ENCODE data around the gene ZCCHC4. TPM values are rescaled to one million over a fixed set of nuclear protein-coding genes. Genes with fewer than 3 reads are reported as not detected.

Gene ZCCHC4
- total and polyA plus RNA-seq, 2 of the 8 experiments (the other 6 are each of a cell fraction or from before 2014, with no cell fraction given), result 9.8 to 12.5 TPM

- TF ChIP-seq FOSL1 (IDR thresholded peaks at IDR 0.05; ENCODE audit: insufficient read depth, low read depth, low read length), result no peak
Measured at GRCh38 chr4:25350561-25350960, 38.0 kb downstream of the ZCCHC4 start (continued).
